Measurements from ENCODE around the gene MED14.

DNA sequence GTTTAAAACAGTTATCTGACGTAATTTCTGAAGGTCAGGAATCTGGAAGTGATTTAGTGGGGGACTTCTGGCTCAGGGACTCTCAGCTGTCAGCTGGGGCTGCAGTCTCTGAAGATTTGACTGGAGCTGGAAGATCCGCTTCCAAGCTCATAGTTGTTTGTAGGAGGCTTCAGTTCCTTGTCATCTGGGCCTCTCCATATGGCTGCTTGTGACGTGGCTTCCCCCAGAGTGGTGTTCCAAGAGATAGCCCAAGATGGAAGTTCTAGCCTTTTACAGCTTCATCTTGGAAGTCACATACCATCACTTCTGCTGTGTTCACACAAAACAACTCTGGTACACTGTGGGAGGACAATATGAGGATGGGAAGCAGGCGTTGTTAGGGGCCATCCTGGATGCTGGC lies 110.0 kb downstream of the MED14 start:
- TF ChIP-seq, protein P1, sequence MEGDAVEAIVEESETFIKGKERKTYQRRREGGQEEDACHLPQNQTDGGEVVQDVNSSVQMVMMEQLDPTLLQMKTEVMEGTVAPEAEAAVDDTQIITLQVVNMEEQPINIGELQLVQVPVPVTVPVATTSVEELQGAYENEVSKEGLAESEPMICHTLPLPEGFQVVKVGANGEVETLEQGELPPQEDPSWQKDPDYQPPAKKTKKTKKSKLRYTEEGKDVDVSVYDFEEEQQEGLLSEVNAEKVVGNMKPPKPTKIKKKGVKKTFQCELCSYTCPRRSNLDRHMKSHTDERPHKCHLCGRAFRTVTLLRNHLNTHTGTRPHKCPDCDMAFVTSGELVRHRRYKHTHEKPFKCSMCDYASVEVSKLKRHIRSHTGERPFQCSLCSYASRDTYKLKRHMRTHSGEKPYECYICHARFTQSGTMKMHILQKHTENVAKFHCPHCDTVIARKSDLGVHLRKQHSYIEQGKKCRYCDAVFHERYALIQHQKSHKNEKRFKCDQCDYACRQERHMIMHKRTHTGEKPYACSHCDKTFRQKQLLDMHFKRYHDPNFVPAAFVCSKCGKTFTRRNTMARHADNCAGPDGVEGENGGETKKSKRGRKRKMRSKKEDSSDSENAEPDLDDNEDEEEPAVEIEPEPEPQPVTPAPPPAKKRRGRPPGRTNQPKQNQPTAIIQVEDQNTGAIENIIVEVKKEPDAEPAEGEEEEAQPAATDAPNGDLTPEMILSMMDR (IDR thresholded peaks at IDR 0.05), result no peak
- TF ChIP-seq ZFX (IDR thresholded peaks at IDR 0.05; ENCODE audit: borderline replicate concordance), result no peak
